T47D (cell line): ENCODE measurements around the gene PRODH.
"Not testable (repeated sequence)": the region's sequence is repeated elsewhere in the genome, so short reads cannot be mapped to it uniquely, and the experiment has no call there.

Experiments used
- DNase-seq, 2 experiments: peaks; one replicate each; pipeline versions ENCODE4 v3.0.0 to v3.0.0-alpha.2; 2011 to 2012; ENCODE audit warnings: low read depth in 1 of 2, low spot score in 1 of 2
- JUND ChIP-seq: IDR thresholded peaks from 2 replicates; pipeline ENCODE4 v1.6.1; 2012; ENCODE audit warnings: low read depth
- in situ Hi-C: cut with HindIII; loops from 2 replicates; pipeline ENCODE4 v1.10.0; 2016; ENCODE audit warnings: low sequenced_read_pairs, low pct_unique_long_range_greater_than_20kb

PRODH gene

DNA sequence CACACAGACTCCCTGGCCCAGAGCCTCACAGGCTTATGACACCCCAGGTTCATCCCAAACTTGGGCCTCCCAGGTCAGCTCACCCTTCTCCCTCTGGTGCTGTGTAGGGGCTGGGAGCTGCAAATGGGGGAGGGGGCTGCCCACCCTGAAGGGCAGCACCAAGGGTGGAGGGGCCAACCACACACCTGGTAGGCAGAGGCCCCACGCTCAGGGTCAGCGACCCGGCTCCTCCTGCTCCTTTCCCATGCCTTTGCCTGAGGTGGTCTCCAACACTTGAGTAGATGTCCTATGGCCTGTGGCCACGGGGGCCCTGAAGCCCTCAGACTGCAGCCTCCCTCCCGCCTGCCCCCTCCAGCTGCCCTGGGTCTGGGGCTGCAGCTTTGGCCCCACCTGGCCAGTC lies 26.5 kb downstream of the PRODH start:
- DNase-seq, result no peak
- in situ Hi-C loops, result no loop called here
- TF ChIP-seq JUND, result no peak

DNA sequence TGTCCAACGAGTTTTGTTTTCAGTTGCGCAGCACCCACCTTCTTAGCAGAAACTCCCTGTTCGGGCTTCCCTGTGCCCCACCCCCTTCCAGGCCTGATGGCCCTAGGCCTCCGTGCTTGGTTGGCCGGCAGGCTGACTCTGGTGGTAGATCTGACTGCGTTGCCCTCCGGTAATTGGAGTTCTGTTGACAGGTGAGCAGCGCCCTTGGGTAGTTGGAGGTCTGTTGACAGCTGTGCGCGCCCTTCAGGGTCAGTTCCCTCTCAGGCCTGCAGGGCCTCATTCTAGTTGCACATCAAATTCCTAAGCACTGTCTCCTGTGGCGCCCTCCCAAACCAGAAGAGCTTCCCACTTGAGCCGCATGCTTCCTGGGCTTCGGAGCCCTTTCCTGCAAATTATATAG lies 29.2 kb downstream of the PRODH start:
- no peak for TF ChIP-seq JUND
- DNase-seq, result no peak
- in situ Hi-C loops, result no loop called here

DNA sequence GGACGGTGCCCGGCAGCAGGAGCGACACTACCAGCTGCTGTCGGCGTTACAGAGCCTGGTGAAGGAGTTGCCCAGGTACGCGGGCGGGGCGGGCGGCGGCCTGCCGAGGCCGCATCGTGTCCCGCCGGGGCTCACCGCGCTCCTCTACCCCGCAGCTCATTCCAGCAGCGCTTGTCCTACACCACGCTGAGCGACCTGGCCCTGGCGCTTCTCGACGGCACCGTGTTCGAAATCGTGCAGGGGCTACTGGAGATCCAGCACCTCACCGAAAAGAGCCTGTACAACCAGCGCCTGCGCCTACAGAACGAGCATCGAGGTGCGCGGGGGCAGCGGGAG lies 29.7 kb downstream of the PRODH start:
- DNase-seq, in situ Hi-C loops: not testable (repeated sequence)

DNA sequence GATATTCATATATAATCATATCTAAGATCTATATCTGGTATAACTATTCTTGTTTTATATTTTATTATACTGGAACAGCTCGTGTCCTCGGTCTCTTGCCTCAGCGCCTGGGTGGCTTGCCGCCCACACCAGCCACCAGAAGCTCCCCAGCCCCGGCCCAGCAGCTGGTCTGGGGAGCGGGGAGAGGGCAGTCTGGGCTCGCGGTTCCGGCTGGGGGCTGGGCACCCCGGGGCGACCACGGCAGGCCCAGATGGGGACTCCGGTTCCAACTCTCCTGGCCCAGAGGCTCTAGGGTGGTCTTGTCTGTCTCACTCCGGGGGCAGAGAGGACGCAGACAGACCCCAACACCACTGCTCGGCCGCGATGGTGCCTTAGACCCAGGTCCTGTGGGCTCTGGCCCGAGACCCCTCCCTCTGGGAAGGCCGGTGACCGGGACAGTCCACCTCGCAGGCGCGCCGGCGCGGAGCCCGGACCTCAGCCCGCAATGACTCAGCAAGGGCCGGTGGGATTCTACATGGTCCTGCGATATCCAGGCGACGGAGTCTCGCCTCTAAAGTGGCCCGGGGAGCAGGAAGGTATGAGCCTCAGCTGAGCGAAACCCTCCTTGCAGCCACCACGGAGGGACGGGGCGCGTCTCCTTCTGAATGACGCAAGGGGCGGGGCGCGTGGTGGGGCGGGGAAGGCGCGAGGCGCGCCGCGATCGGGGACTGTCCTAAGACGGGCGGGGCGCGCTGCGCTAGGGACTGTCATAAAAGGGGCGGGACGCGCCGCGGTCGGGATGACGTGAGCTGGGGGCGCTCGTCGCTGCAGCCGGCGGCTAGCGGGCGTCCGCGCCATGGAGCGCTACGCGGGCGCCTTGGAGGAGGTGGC lies 30.3 kb downstream of the PRODH start, which contains the start of gene DGCR6:
DGCR6 (plus strand) TSS at position 781 of the 870 bp plus-strand sequence; CDS start at position 836, 55 bp downstream.
- TF ChIP-seq JUND, result no peak
- in situ Hi-C loops, result no loop called here
- DNase-seq, result no peak

- in situ Hi-C loops, DNase-seq: not testable (repeated sequence)
These were observed 39.9 kb downstream of the PRODH start for GRCh38 chr22:18896037-18896657.

GRCh38 chr22:18893775-18894174 lies 42.3 kb downstream of the PRODH start:
- in situ Hi-C loops, DNase-seq: not testable (repeated sequence)

- in situ Hi-C loops, DNase-seq: not testable (repeated sequence)
These were observed 45.4 kb downstream of the PRODH start for GRCh38 chr22:18890510-18891192.

DNA sequence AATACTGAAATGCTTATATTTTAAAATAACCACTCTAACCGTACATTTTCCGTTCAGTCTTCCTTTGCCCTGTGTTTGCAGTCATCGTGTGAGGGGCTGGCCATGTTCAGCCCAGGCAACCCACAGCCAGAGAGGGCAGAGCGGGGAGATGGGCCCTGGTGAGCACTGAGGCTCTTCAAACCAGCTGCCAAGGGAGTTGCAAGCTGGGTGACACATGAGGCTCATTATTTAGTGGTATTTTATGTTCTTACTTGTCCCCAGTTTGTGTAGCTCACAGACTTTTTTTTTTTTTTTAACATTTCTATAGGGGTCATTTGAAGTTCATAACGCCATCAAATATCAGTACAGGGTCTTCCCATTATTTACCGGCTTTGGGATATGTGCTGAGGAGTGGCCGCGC lies 48.0 kb downstream of the PRODH start:
- no peak for DNase-seq
- TF ChIP-seq JUND, result no peak
- in situ Hi-C loops, result no loop called here

DNA sequence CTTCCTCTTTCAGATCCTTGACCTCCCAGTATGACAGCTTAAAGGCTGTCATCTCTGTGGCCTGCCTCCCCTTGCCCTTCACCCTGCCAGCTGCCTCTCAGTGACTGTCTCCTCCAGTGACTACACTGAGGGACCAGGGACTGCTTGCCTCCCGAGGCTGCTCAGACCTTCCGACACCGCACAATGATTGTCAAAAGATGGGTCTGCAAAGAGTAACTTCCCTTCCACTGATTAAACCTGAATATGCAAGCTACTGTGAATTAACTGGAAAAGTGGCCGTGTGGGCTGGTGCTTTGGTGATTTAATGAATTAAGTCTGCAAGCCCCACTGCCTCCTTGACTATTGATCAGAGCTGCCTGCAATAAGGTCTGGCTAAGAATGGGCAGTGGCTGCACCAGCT lies 51.6 kb downstream of the PRODH start:
- DNase-seq, in situ Hi-C loops: not testable (repeated sequence)

DNA sequence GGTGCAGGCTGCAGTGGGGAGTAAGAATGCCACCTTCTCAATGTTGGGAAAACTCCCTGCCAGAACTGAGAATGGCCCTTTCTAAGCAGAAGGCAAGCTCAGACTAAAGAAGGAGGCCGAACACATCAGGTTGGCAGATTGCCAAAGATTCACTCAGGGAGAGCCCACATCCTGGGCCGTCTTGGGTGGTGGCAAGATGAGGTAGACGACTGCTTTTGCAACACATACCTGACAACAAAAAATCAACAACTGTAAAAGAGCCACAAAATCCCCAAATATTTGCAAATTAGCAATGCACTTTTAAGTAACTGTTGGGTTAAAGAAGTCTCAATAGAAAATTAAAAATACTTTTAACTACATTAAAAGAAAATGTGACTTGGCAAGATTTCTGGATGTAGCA lies 54.8 kb downstream of the PRODH start:
- in situ Hi-C loops, result not testable (repeated sequence)

More for the DNA sequence above, 54.8 kb downstream of the PRODH start:
- peak in 1 of 2 experiments; percentile 4 for DNase-seq
